KMS-11 (cell line): ENCODE data around the gene LRRC4B.

Source experiments
- H2AFZ ChIP-seq: fragments of 200-600 bp; sonication (generic); 2 replicates; pipeline ENCODE4 v1.6.1; 2016; ENCODE audit warnings: antibody characterized with exemption, mixed run types, low read depth
- H3K27ac ChIP-seq: fragments of 200-600 bp; sonication (generic); 2 replicates; pipeline ENCODE4 v1.6.1; 2016; ENCODE audit warnings: mild to moderate bottlenecking, mixed run types
- H3K27me3 ChIP-seq: fragments of 200-600 bp; sonication (generic); 2 replicates; pipeline ENCODE4 v1.6.1; 2017; ENCODE audit warnings: mild to moderate bottlenecking, low read depth, mixed run types, moderate library complexity; ENCODE audit not compliant: insufficient read depth
- H3K36me3 ChIP-seq: fragments of 200-600 bp; sonication (generic); 2 replicates; pipeline ENCODE4 v1.6.1; 2017; ENCODE audit warnings: mild to moderate bottlenecking, mixed run types; ENCODE audit not compliant: insufficient read depth
- H3K4me1 ChIP-seq: fragments of 200-600 bp; sonication (generic); 2 replicates; pipeline ENCODE4 v1.6.1; 2016; ENCODE audit warnings: mild to moderate bottlenecking, low read depth, mixed run types; ENCODE audit not compliant: poor library complexity, severe bottlenecking
- H3K4me2 ChIP-seq: fragments of 200-600 bp; sonication (generic); 2 replicates; pipeline ENCODE4 v1.7.0; 2016; ENCODE audit warnings: mild to moderate bottlenecking, mixed run types
- H3K4me3 ChIP-seq: fragments of 200-600 bp; sonication (generic); IDR thresholded peaks from 2 replicates; pipeline ENCODE4 v1.6.1; 2017; ENCODE audit warnings: low read depth, low read length, mixed read lengths; ENCODE audit not compliant: insufficient read depth
- H3K79me2 ChIP-seq: fragments of 200-600 bp; sonication (generic); 2 replicates; pipeline ENCODE4 v1.6.1; 2016; ENCODE audit warnings: low read depth, mixed run types; ENCODE audit not compliant: insufficient read depth
- H3K9ac ChIP-seq: fragments of 200-600 bp; sonication (generic); 2 replicates; pipeline ENCODE4 v1.6.1; 2016; ENCODE audit warnings: mild to moderate bottlenecking, mixed run types
- H4K20me1 ChIP-seq: fragments of 200-600 bp; sonication (generic); 2 replicates; pipeline ENCODE4 v1.6.1; 2016; ENCODE audit warnings: mild to moderate bottlenecking, mixed run types; ENCODE audit not compliant: insufficient read depth
- CTCF ChIP-seq: fragments of 200-600 bp; sonication (generic); conservative IDR thresholded peaks from 2 replicates; pipeline ENCODE4 v1.6.1; 2017; ENCODE audit warnings: low read depth, mild to moderate bottlenecking, antibody characterized with exemption, low read length, moderate library complexity, mixed read lengths

Gene LRRC4B

GRCh38 chr19:50551034-50551714 is 17.1 kb downstream of the LRRC4B start:
- no peak overlapping the region for H3K4me2 ChIP-seq
- no peak overlapping the region for H2AFZ ChIP-seq
- TF ChIP-seq CTCF, result no peak
- no peaks in the 10 kb centered on the region for H3K79me2 ChIP-seq
- H3K4me1 ChIP-seq, result no peaks in the 10 kb centered on the region
- H4K20me1 ChIP-seq, result no peaks in the 10 kb centered on the region
- H3K36me3 ChIP-seq, result no peaks in the 10 kb centered on the region
- no peak overlapping the region for H3K9ac ChIP-seq
- no peak overlapping the region for H3K4me3 ChIP-seq
- H3K27me3 ChIP-seq, result peaks cover 63% of the 10 kb centered on the region
- no peak overlapping the region for H3K27ac ChIP-seq

- H3K4me1 ChIP-seq, result no peaks in the 10 kb centered on the region
These were observed 17.7 kb downstream of the LRRC4B start for GRCh38 chr19:50550594-50550966.

GRCh38 chr19:50549927-50550593 is 18.2 kb downstream of the LRRC4B start:
- no peak for TF ChIP-seq CTCF
- Histone ChIP-seq H3K4me1 (no peaks in the 10 kb centered on the region), H3K4me2 (no peak overlapping the region), H3K79me2 (no peaks in the 10 kb centered on the region), H3K36me3 (no peaks in the 10 kb centered on the region), H3K27ac (no peak overlapping the region), H3K4me3 (no peak overlapping the region), H3K9ac (no peak overlapping the region), H2AFZ (no peak overlapping the region), H3K27me3 (peaks cover 60% of the 10 kb centered on the region), H4K20me1 (no peaks in the 10 kb centered on the region)

More at GRCh38 chr19:50550594-50550966, 17.7 kb downstream of the LRRC4B start:
- Histone ChIP-seq H4K20me1 (no peaks in the 10 kb centered on the region), H3K79me2 (no peaks in the 10 kb centered on the region), H3K4me2 (no peak overlapping the region), H3K9ac (no peak overlapping the region), H3K4me3 (no peak overlapping the region), H2AFZ (no peak overlapping the region), H3K36me3 (no peaks in the 10 kb centered on the region), H3K27me3 (peaks cover 62% of the 10 kb centered on the region), H3K27ac (no peak overlapping the region)
- TF ChIP-seq CTCF, result no peak

- no peak for TF ChIP-seq CTCF
- H3K4me3 ChIP-seq, result no peak overlapping the region
- no peaks in the 10 kb centered on the region for H3K79me2 ChIP-seq
- no peak overlapping the region for H3K27ac ChIP-seq
- H2AFZ ChIP-seq, result no peak overlapping the region
- no peak overlapping the region for H3K4me2 ChIP-seq
- H3K4me1 ChIP-seq, result no peaks in the 10 kb centered on the region
- H3K9ac ChIP-seq, result no peak overlapping the region
- no peaks in the 10 kb centered on the region for H3K36me3 ChIP-seq
- peaks cover 60% of the 10 kb centered on the region for H3K27me3 ChIP-seq
- H4K20me1 ChIP-seq, result no peaks in the 10 kb centered on the region
These were observed 18.9 kb downstream of the LRRC4B start for GRCh38 chr19:50549059-50549926.
